ENCODE data around the gene TMC6. TPM values are rescaled to one million over a fixed set of nuclear protein-coding genes. Genes with fewer than 3 reads are reported as not detected.

TMC6 gene
- total and polyA plus RNA-seq, 2 of the 13 experiments (the other 11 are each of a cell fraction or from before 2014, with no cell fraction given) = 48.4 to 99.1 TPM

GRCh38 chr17:78127239-78127887 is 1.2 kb downstream of the TMC6 start (continued):
- peak; percentile 32; the same call in 1 of the 2 replicates for TF ChIP-seq ZNF770 (CRISPR knock-in tag; IDR thresholded peaks at IDR 0.05)
- no peak for TF ChIP-seq ZNF343 (CRISPR knock-in tag; IDR thresholded peaks at IDR 0.05)
- peak; percentile 20 for TF ChIP-seq SKI (IDR thresholded peaks at IDR 0.05; ENCODE audit: partially characterized antibody)
- no peak for TF ChIP-seq CEBPB (IDR thresholded peaks at IDR 0.05; ENCODE audit: borderline replicate concordance, low read depth, low read length)
- TF ChIP-seq HOXA3 (CRISPR knock-in tag; IDR thresholded peaks at IDR 0.05) = peak; percentile 86
- no peak for TF ChIP-seq ZNF256 (CRISPR knock-in tag; conservative IDR thresholded peaks at IDR 0.05)
- TF ChIP-seq, protein P1, sequence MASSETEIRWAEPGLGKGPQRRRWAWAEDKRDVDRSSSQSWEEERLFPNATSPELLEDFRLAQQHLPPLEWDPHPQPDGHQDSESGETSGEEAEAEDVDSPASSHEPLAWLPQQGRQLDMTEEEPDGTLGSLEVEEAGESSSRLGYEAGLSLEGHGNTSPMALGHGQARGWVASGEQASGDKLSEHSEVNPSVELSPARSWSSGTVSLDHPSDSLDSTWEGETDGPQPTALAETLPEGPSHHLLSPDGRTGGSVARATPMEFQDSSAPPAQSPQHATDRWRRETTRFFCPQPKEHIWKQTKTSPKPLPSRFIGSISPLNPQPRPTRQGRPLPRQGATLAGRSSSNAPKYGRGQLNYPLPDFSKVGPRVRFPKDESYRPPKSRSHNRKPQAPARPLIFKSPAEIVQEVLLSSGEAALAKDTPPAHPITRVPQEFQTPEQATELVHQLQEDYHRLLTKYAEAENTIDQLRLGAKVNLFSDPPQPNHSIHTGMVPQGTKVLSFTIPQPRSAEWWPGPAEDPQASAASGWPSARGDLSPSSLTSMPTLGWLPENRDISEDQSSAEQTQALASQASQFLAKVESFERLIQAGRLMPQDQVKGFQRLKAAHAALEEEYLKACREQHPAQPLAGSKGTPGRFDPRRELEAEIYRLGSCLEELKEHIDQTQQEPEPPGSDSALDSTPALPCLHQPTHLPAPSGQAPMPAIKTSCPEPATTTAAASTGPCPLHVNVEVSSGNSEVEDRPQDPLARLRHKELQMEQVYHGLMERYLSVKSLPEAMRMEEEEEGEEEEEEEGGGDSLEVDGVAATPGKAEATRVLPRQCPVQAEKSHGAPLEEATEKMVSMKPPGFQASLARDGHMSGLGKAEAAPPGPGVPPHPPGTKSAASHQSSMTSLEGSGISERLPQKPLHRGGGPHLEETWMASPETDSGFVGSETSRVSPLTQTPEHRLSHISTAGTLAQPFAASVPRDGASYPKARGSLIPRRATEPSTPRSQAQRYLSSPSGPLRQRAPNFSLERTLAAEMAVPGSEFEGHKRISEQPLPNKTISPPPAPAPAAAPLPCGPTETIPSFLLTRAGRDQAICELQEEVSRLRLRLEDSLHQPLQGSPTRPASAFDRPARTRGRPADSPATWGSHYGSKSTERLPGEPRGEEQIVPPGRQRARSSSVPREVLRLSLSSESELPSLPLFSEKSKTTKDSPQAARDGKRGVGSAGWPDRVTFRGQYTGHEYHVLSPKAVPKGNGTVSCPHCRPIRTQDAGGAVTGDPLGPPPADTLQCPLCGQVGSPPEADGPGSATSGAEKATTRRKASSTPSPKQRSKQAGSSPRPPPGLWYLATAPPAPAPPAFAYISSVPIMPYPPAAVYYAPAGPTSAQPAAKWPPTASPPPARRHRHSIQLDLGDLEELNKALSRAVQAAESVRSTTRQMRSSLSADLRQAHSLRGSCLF (CRISPR knock-in tag; IDR thresholded peaks at IDR 0.05; ENCODE audit: borderline replicate concordance) = no peak
- TF ChIP-seq TBX3 (IDR thresholded peaks at IDR 0.05; ENCODE audit: borderline replicate concordance) = no peak
- TF ChIP-seq, protein P2, sequence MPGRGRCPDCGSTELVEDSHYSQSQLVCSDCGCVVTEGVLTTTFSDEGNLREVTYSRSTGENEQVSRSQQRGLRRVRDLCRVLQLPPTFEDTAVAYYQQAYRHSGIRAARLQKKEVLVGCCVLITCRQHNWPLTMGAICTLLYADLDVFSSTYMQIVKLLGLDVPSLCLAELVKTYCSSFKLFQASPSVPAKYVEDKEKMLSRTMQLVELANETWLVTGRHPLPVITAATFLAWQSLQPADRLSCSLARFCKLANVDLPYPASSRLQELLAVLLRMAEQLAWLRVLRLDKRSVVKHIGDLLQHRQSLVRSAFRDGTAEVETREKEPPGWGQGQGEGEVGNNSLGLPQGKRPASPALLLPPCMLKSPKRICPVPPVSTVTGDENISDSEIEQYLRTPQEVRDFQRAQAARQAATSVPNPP (CRISPR knock-in tag; IDR thresholded peaks at IDR 0.05) = no peak
- TF ChIP-seq TFAP4 (IDR thresholded peaks at IDR 0.05; ENCODE audit: borderline replicate concordance, low read depth) = peak; percentile 64; the same call in 1 of the 2 replicates
- no peak for TF ChIP-seq ATRX (CRISPR knock-in tag; IDR thresholded peaks at IDR 0.05; ENCODE audit: borderline replicate concordance)
- no peak for TF ChIP-seq ZNF512B (CRISPR knock-in tag; IDR thresholded peaks at IDR 0.05; ENCODE audit: borderline replicate concordance)
- TF ChIP-seq ZNF550 (CRISPR knock-in tag; IDR thresholded peaks at IDR 0.05; ENCODE audit: borderline replicate concordance) = 0 out of 2 replicates have a peak, but pooled peaks have one; percentile 14
- no peak for TF ChIP-seq ZFP36L1 (CRISPR knock-in tag; IDR thresholded peaks at IDR 0.05)
- no peak for TF ChIP-seq ZNF3 (CRISPR knock-in tag; IDR thresholded peaks at IDR 0.05)
- no peak for TF ChIP-seq TP53 (CRISPR knock-in tag; conservative IDR thresholded peaks at IDR 0.05)
- TF ChIP-seq ZNF766 (CRISPR knock-in tag; IDR thresholded peaks at IDR 0.05; ENCODE audit: borderline replicate concordance) = 0 out of 2 replicates have a peak, but pooled peaks have one; percentile 2

Data from HepG2 (cell line).